ENCODE results near the gene PRDM16. TPM values are rescaled to one million over a fixed set of nuclear protein-coding genes. Genes with fewer than 3 reads are reported as not detected.

Gene PRDM16
- total and polyA plus RNA-seq, 2 donors (not counting 1 experiment from before 2014, with no cell fraction given): 0.03 to 0.12 TPM

DNA sequence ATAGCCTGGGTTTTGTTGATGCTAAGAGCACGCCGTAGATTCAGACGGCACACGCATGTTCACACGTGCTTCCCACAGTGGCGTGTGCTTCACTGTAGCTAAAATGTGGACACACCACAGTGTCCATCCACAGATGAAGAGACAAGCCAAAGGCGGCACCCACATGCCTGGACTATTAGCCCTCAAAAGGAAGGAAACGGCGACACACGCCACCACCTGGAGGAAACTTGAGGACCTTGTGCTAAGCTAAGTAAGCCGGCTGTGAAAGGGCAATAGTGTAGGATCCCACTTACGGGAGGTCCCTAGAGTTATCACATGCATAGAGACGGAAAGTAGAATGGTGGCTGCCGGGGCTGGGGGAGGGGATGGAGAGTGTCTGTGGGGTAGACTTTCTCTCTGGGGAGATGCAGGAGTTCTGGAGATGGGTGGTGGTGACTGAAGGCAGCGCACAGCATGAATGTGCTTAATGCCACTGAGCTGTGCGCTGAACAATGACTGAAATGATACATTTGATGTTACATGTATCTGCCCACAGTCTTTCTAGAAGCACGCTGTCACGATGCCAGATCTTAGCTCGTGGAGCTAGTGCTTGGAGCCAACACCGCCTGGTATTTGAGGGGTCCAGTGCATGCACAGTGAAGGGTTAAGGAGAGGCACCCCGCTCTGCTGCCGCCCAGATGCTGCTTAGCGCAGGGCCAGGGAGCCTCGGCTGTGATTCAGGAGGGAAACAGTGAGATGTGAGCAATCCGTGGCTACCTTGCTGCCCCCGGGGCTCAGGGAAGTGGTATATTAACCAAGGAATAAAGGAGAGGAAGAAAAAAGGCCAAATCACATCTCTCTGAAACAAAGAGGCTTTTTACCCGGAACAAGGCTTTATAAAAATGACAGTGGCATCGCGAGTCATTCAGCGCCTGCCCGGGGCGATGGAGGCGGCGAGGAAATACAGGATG lies 103.7 kb downstream of the PRDM16 start:
- no peaks in the 10 kb centered on the region for H4K20me1 ChIP-seq (ENCODE audit: control insufficient read depth, insufficient read depth, low read length, poor library complexity, severe bottlenecking)
- H3K4me1 ChIP-seq (ENCODE audit: control insufficient read depth in 2 of 2, insufficient read depth in 2 of 2, low read length in 2 of 2): peaks cover 7 to 14% of the 10 kb centered on the region in 2 donors
- no peak overlapping the region for H3K4me2 ChIP-seq (replicated peaks; ENCODE audit: low read depth, low read length, poor library complexity, severe bottlenecking)
- peaks cover 0 to 22% (median 1%) of the 10 kb centered on the region in 4 experiments for H3K27me3 ChIP-seq (replicated peaks in 1 of 4; ENCODE audit: control extremely low read depth in 1 of 4, control insufficient read depth in 3 of 4, insufficient read depth in 4 of 4, low read length in 3 of 4)
- peaks cover 33% of the 10 kb centered on the region for H3K27me3 Mint-ChIP-seq
- no peak overlapping the region for H3K27ac ChIP-seq (ENCODE audit: low read length in 2 of 2)
- no peaks in the 10 kb centered on the region for H3K9me3 Mint-ChIP-seq (ENCODE audit: insufficient read depth)
- H3K27ac Mint-ChIP-seq: no peak overlapping the region
- DNase-seq (no peak), ATAC-seq (ENCODE audit: low read depth) (no peak)
- peaks cover 4% of the 10 kb centered on the region for H3K4me1 Mint-ChIP-seq
- no peak overlapping the region for H3K4me3 ChIP-seq (ENCODE audit: control extremely low read depth in 1 of 5, extremely low read depth in 1 of 5, insufficient read depth in 1 of 5, low read depth in 2 of 5, low read length in 4 of 5)
- POLR2A ChIA-PET: no interaction called here
- intact Hi-C loops (cut with micrococcal nuclease): no loop called here
- H3K9me3 ChIP-seq (ENCODE audit: control extremely low read depth in 1 of 3, control insufficient read depth in 2 of 3, insufficient read depth in 1 of 3, low read length in 2 of 3): no peaks in the 10 kb centered on the region
- no peak overlapping the region for H2AFZ ChIP-seq (ENCODE audit: insufficient read depth, low read depth, low read length, poor library complexity, severe bottlenecking)
- CTCF ChIA-PET: no interaction called here
- WGBS (ENCODE audit: insufficient coverage): 82% methylated on average over 33 of the region's 34 CpGs
- H3K36me3 ChIP-seq (replicated peaks in 1 of 2; ENCODE audit: control extremely low read depth in 1 of 2, control insufficient read depth in 1 of 2, extremely low read depth in 1 of 2, insufficient read depth in 2 of 2, low read length in 1 of 2): no peaks in the 10 kb centered on the region
- no peak overlapping the region for H3K9ac ChIP-seq (ENCODE audit: low read length)
- TF ChIP-seq CTCF (IDR thresholded peaks at IDR 0.05): no peak
- no peak for TF ChIP-seq EZH2 (IDR thresholded peaks at IDR 0.05; ENCODE audit: borderline replicate concordance, insufficient read depth, low read depth, low read length, poor library complexity, severe bottlenecking)
- H3K4me3 Mint-ChIP-seq: no peak overlapping the region
- H3K79me2 ChIP-seq (ENCODE audit: control insufficient read depth, insufficient read depth, low read length): no peaks in the 10 kb centered on the region

GRCh38 chr1:3173381-3173980 lies 104.5 kb downstream of the PRDM16 start:
- no peak for ATAC-seq (ENCODE audit: low read depth)
- Histone ChIP-seq H3K79me2 (ENCODE audit: control insufficient read depth, insufficient read depth, low read length) (no peaks in the 10 kb centered on the region), H3K4me1 (ENCODE audit: control insufficient read depth in 2 of 2, insufficient read depth in 2 of 2, low read length in 2 of 2) (peaks cover 7 to 14% of the 10 kb centered on the region in 2 donors), H4K20me1 (ENCODE audit: control insufficient read depth, insufficient read depth, low read length, poor library complexity, severe bottlenecking) (no peaks in the 10 kb centered on the region), H3K9ac (ENCODE audit: low read length) (no peak overlapping the region), H3K4me3 (ENCODE audit: control extremely low read depth in 1 of 5, extremely low read depth in 1 of 5, insufficient read depth in 1 of 5, low read depth in 2 of 5, low read length in 4 of 5) (no peak overlapping the region), H3K36me3 (replicated peaks in 1 of 2; ENCODE audit: control extremely low read depth in 1 of 2, control insufficient read depth in 1 of 2, extremely low read depth in 1 of 2, insufficient read depth in 2 of 2, low read length in 1 of 2) (no peaks in the 10 kb centered on the region), H3K27me3 (replicated peaks in 1 of 4; ENCODE audit: control extremely low read depth in 1 of 4, control insufficient read depth in 3 of 4, insufficient read depth in 4 of 4, low read length in 3 of 4) (peaks cover 0 to 22% (median 1%) of the 10 kb centered on the region in 4 experiments), H3K27ac (ENCODE audit: low read length in 2 of 2) (no peak overlapping the region), H3K9me3 (ENCODE audit: control extremely low read depth in 1 of 3, control insufficient read depth in 2 of 3, insufficient read depth in 1 of 3, low read length in 2 of 3) (no peaks in the 10 kb centered on the region), H2AFZ (ENCODE audit: insufficient read depth, low read depth, low read length, poor library complexity, severe bottlenecking) (no peak overlapping the region), H3K4me2 (replicated peaks; ENCODE audit: low read depth, low read length, poor library complexity, severe bottlenecking) (no peak overlapping the region)
- H3K4me1 Mint-ChIP-seq: peaks cover 4% of the 10 kb centered on the region
- peaks cover 33% of the 10 kb centered on the region for H3K27me3 Mint-ChIP-seq
- CTCF ChIA-PET: no interaction called here
- no peak for DNase-seq
- WGBS (ENCODE audit: insufficient coverage): 70% methylated on average over 30 of the region's 30 CpGs
- H3K4me3 Mint-ChIP-seq: no peak overlapping the region
- POLR2A ChIA-PET: no interaction called here
- no peak overlapping the region for H3K27ac Mint-ChIP-seq
- no peaks in the 10 kb centered on the region for H3K9me3 Mint-ChIP-seq (ENCODE audit: insufficient read depth)
- TF ChIP-seq CTCF (IDR thresholded peaks at IDR 0.05): no peak
- no peak for TF ChIP-seq EZH2 (IDR thresholded peaks at IDR 0.05; ENCODE audit: borderline replicate concordance, insufficient read depth, low read depth, low read length, poor library complexity, severe bottlenecking)
- intact Hi-C loops (cut with micrococcal nuclease): no loop called here
